ENCODE data around the gene CAPZB. TPM values are rescaled to one million over a fixed set of nuclear protein-coding genes. Genes with fewer than 3 reads are reported as not detected.

The CAPZB gene
- total RNA-seq, 3 donors from 2014 or later (not counting 1 experiment from before 2014, with no cell fraction given): 369 to 393 (median 375) TPM

GRCh38 chr1:19495799-19496526 lies 10.6 kb upstream of the CAPZB start:
- no peaks in the 10 kb centered on the region for H3K36me3 Mint-ChIP-seq
- no peak overlapping the region for H3K4me3 Mint-ChIP-seq
- intact Hi-C loops (cut with micrococcal nuclease): no loop called here
- no peak overlapping the region for H3K27ac Mint-ChIP-seq
- Histone ChIP-seq H3K4me1 (ENCODE audit: control insufficient read depth, insufficient read depth, low read length) (no peaks in the 10 kb centered on the region), H3K4me3 (ENCODE audit: low read length) (no peak overlapping the region), H3K27ac (ENCODE audit: low read length) (no peak overlapping the region), H3K9me3 (ENCODE audit: control insufficient read depth, insufficient read depth, low read length) (no peaks in the 10 kb centered on the region), H3K36me3 (ENCODE audit: control insufficient read depth, insufficient read depth, low read length) (no peaks in the 10 kb centered on the region), H3K27me3 (ENCODE audit: control insufficient read depth, insufficient read depth, low read length) (no peaks in the 10 kb centered on the region)
- WGBS (ENCODE audit: insufficient coverage): 46% methylated on average over 3 of the region's 3 CpGs
- peaks cover 0 to 3% of the 10 kb centered on the region in 2 donors for H3K27me3 Mint-ChIP-seq (ENCODE audit: low read depth in 2 of 2)
- no peaks in the 10 kb centered on the region for H3K9me3 Mint-ChIP-seq
- DNase-seq (no peak), ATAC-seq (no peak)
- TF ChIP-seq, protein P1, sequence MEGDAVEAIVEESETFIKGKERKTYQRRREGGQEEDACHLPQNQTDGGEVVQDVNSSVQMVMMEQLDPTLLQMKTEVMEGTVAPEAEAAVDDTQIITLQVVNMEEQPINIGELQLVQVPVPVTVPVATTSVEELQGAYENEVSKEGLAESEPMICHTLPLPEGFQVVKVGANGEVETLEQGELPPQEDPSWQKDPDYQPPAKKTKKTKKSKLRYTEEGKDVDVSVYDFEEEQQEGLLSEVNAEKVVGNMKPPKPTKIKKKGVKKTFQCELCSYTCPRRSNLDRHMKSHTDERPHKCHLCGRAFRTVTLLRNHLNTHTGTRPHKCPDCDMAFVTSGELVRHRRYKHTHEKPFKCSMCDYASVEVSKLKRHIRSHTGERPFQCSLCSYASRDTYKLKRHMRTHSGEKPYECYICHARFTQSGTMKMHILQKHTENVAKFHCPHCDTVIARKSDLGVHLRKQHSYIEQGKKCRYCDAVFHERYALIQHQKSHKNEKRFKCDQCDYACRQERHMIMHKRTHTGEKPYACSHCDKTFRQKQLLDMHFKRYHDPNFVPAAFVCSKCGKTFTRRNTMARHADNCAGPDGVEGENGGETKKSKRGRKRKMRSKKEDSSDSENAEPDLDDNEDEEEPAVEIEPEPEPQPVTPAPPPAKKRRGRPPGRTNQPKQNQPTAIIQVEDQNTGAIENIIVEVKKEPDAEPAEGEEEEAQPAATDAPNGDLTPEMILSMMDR (IDR thresholded peaks at IDR 0.05): no peak
- peaks cover 13 to 15% of the 10 kb centered on the region in 2 donors for H3K4me1 Mint-ChIP-seq

- no peak for ATAC-seq
- Mint-ChIP-seq H3K27ac (no peak overlapping the region), H3K36me3 (no peaks in the 10 kb centered on the region), H3K9me3 (no peaks in the 10 kb centered on the region), H3K4me1 (peaks cover 15 to 17% of the 10 kb centered on the region in 2 donors), H3K27me3 (ENCODE audit: low read depth in 2 of 2) (peaks cover 0 to 3% of the 10 kb centered on the region in 2 donors), H3K4me3 (no peak overlapping the region)
- no peak overlapping the region for H3K27ac ChIP-seq (ENCODE audit: low read length)
- H3K36me3 ChIP-seq (ENCODE audit: control insufficient read depth, insufficient read depth, low read length): no peaks in the 10 kb centered on the region
- intact Hi-C loops (cut with micrococcal nuclease): no loop called here
- no peak overlapping the region for H3K4me3 ChIP-seq (ENCODE audit: low read length)
- no peaks in the 10 kb centered on the region for H3K9me3 ChIP-seq (ENCODE audit: control insufficient read depth, insufficient read depth, low read length)
- no peak for DNase-seq
- H3K27me3 ChIP-seq (ENCODE audit: control insufficient read depth, insufficient read depth, low read length): no peaks in the 10 kb centered on the region
- H3K4me1 ChIP-seq (ENCODE audit: control insufficient read depth, insufficient read depth, low read length): no peaks in the 10 kb centered on the region
- TF ChIP-seq, protein P1 (IDR thresholded peaks at IDR 0.05): no peak
- 86% methylated on average over 11 of the region's 11 CpGs for WGBS (ENCODE audit: insufficient coverage)
Observed at GRCh38 chr1:19495000-19495656, 9.8 kb upstream of the CAPZB start.

GRCh38 chr1:19493547-19493946 lies 8.2 kb upstream of the CAPZB start:
- no peaks in the 10 kb centered on the region for H3K4me1 ChIP-seq (ENCODE audit: control insufficient read depth, insufficient read depth, low read length)
- H3K4me3 ChIP-seq (ENCODE audit: low read length): no peak overlapping the region
- Mint-ChIP-seq H3K27me3 (ENCODE audit: low read depth in 2 of 2) (peaks cover 0 to 3% of the 10 kb centered on the region in 2 donors), H3K4me3 (no peak overlapping the region), H3K9me3 (no peaks in the 10 kb centered on the region), H3K27ac (no peak overlapping the region), H3K36me3 (no peaks in the 10 kb centered on the region), H3K4me1 (peaks cover 20 to 21% of the 10 kb centered on the region in 2 donors)
- H3K27ac ChIP-seq (ENCODE audit: low read length): no peak overlapping the region
- DNase-seq (no peak), ATAC-seq (no peak)
- TF ChIP-seq, protein P1 (IDR thresholded peaks at IDR 0.05): no peak
- H3K27me3 ChIP-seq (ENCODE audit: control insufficient read depth, insufficient read depth, low read length): no peaks in the 10 kb centered on the region
- H3K9me3 ChIP-seq (ENCODE audit: control insufficient read depth, insufficient read depth, low read length): no peaks in the 10 kb centered on the region
- no peaks in the 10 kb centered on the region for H3K36me3 ChIP-seq (ENCODE audit: control insufficient read depth, insufficient read depth, low read length)
- WGBS (ENCODE audit: insufficient coverage): 88% methylated on average over 2 of the region's 2 CpGs
- intact Hi-C loops (cut with micrococcal nuclease): no loop called here
